ENCODE results near the gene PRR33. TPM values are rescaled to one million over a fixed set of nuclear protein-coding genes. Genes with fewer than 3 reads are reported as not detected.

Gene PRR33
- total and polyA plus RNA-seq, 10 of the 15 experiments (the other 5 are each of a cell fraction or from before 2014, with no cell fraction given): 0.02 to 1.0 (median 0.38) TPM; not detected in 6

DNA sequence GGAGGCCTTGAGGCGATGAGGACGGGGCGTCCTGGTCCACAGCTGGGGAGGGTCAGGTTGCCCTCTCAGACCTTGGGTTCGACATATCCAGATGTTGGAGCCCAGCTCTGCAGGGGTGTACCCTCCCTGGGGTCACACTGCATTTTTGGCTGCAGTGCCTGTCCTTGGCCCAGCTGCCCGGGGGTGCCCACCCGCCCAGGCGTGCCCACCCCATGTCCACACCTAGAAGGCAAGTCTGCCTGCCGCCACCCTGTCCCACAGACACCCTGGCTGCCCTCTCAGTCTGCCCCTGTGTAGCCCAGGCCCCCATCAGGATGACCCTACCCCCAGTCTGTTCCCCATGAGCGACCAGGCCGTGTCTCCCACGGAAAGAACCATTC, 35.8 kb downstream of the PRR33 start (continued):
- TF ChIP-seq, protein P1, sequence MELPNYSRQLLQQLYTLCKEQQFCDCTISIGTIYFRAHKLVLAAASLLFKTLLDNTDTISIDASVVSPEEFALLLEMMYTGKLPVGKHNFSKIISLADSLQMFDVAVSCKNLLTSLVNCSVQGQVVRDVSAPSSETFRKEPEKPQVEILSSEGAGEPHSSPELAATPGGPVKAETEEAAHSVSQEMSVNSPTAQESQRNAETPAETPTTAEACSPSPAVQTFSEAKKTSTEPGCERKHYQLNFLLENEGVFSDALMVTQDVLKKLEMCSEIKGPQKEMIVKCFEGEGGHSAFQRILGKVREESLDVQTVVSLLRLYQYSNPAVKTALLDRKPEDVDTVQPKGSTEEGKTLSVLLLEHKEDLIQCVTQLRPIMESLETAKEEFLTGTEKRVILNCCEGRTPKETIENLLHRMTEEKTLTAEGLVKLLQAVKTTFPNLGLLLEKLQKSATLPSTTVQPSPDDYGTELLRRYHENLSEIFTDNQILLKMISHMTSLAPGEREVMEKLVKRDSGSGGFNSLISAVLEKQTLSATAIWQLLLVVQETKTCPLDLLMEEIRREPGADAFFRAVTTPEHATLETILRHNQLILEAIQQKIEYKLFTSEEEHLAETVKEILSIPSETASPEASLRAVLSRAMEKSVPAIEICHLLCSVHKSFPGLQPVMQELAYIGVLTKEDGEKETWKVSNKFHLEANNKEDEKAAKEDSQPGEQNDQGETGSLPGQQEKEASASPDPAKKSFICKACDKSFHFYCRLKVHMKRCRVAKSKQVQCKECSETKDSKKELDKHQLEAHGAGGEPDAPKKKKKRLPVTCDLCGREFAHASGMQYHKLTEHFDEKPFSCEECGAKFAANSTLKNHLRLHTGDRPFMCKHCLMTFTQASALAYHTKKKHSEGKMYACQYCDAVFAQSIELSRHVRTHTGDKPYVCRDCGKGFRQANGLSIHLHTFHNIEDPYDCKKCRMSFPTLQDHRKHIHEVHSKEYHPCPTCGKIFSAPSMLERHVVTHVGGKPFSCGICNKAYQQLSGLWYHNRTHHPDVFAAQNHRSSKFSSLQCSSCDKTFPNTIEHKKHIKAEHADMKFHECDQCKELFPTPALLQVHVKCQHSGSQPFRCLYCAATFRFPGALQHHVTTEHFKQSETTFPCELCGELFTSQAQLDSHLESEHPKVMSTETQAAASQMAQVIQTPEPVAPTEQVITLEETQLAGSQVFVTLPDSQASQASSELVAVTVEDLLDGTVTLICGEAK (IDR thresholded peaks at IDR 0.05; ENCODE audit: borderline replicate concordance): no peak

DNA sequence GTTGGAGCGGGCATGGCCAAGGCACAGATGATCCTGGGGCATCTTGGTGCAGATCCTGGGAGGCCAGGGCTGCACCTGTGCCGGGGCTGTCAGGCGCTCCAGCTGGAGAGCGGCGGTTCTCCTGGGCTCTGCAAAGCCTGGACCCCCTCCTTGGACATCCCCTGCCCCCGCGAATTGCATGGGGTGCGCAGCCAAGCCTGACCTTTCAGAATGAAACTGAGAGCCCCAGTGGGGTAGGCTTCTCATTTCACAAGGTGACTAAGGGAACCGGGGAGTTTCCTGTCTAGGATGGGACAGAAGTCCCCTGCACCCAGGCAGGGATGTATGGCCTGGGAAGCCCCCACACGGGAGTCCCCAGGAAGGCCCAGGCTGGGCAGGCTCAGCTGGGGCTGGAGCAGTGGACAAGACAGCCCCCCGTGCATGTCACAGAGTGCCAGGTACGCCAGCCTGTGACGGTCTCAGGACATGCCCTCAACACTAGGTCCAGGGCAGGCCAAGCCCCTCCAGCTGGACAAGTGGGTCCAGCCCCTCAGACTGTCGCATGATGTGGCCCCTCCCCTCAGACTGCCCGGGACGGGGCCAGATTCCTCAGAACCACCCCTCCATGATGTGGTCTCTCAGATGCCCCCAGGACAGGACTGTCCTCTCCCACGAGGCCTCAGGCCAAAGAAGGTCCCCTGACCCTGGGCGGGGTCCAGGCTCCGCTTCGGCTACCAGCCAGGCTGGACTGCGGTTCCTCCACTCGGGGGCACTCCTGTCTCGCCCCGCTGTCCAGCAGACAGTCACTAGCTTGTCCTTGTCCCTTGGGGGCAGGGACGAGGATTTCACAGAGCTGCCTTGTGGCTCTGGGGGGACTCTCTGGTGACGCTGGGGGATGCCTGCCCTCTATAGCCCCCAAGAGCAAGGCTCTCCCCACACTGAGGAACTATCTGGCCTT, 36.5 kb downstream of the PRR33 start:
- Histone ChIP-seq H3K27ac (ENCODE audit: control insufficient read depth, insufficient read depth) (peak overlapping the region; percentile 99), H4K20me1 (ENCODE audit: control insufficient read depth, insufficient read depth) (peaks cover 17% of the 10 kb centered on the region; the same call in 1 of the 2 replicates), H3K79me2 (ENCODE audit: control insufficient read depth, insufficient read depth, low read length) (peaks cover 79% of the 10 kb centered on the region), H3K4me3 (peak overlapping the region; percentile 96), H3K4me2 (ENCODE audit: control insufficient read depth, insufficient read depth) (peak overlapping the region; percentile 100), H3K27me3 (replicated peaks in 1 of 2; ENCODE audit: control insufficient read depth in 2 of 2, insufficient read depth in 2 of 2, low read length in 1 of 2) (no peaks in the 10 kb centered on the region), H3K9me3 (replicated peaks; ENCODE audit: control insufficient read depth, insufficient read depth, low read length) (no peaks in the 10 kb centered on the region), H3K36me3 (ENCODE audit: control insufficient read depth in 2 of 2, insufficient read depth in 2 of 2, low read length in 1 of 2) (peaks cover 1 to 3% of the 10 kb centered on the region in 2 experiments; a peak in 3 of 4 replicates), H3K9ac (ENCODE audit: control insufficient read depth, insufficient read depth, low read length) (peak overlapping the region; percentile 92), H2AFZ (ENCODE audit: control insufficient read depth, low read depth, low read length) (no peak overlapping the region), H3K4me1 (ENCODE audit: control insufficient read depth, insufficient read depth, low read length) (peaks cover 49% of the 10 kb centered on the region)
- FAIRE-seq (peak; percentile 89), DNase-seq (ENCODE audit: low read depth, low spot score) (peak; percentile 55), ATAC-seq (peak; percentile 57)
- ChIA-PET SMC1A (ENCODE audit: uncharacterized antibody, unreplicated experiment) (interaction anchor here (1.4 to 1.7 kb wide), 3 partner anchors 14 to 161 kb away, joined by 3 to 6 read pairs (median 3); no protein-coding TSS in a partner anchor), POLR2A (interaction anchor here (0.9 kb wide), 1 partner anchor 39 kb away, joined by 4 read pairs; no protein-coding TSS in a partner anchor), CTCF (interaction anchor here (1.1 to 5.5 kb wide), 6 partner anchors 8 to 181 kb away, joined by 3 to 23 read pairs (median 4); no protein-coding TSS in a partner anchor), RAD21 (ENCODE audit: unreplicated experiment) (interaction anchor here (0.7 to 1.2 kb wide), 4 partner anchors 8 to 145 kb away, joined by 3 read pairs; no protein-coding TSS in a partner anchor)
- WGBS (ENCODE audit: insufficient coverage, insufficient replicate concordance, low lambda C conversion rate, missing lambda C conversion rate): 5% methylated on average over 26 of the region's 26 CpGs
- in situ Hi-C loops (cut with MboI): loop anchor here (5.0 to 10.0 kb wide), 2 partner anchors 527 to 1010 kb away; partner anchors contain the start of genes POLR2L and TSPAN4
- intact Hi-C loops (cut with micrococcal nuclease; ENCODE audit: unreplicated experiment): loop anchor here (5.0 kb wide), 2 partner anchors 527 to 547 kb away; partner anchors contain the start of gene TSSC4
- no TSS peak for BruUV-seq (replicated peaks)
- TF ChIP-seq, protein P2, sequence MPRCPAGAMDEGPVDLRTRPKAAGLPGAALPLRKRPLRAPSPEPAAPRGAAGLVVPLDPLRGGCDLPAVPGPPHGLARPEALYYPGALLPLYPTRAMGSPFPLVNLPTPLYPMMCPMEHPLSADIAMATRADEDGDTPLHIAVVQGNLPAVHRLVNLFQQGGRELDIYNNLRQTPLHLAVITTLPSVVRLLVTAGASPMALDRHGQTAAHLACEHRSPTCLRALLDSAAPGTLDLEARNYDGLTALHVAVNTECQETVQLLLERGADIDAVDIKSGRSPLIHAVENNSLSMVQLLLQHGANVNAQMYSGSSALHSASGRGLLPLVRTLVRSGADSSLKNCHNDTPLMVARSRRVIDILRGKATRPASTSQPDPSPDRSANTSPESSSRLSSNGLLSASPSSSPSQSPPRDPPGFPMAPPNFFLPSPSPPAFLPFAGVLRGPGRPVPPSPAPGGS (IDR thresholded peaks at IDR 0.05; ENCODE audit: borderline replicate concordance, insufficient read depth, low read depth, low read length, poor library complexity, severe bottlenecking): peak; percentile 89
- TF ChIP-seq SMC3 (IDR thresholded peaks at IDR 0.05; ENCODE audit: borderline replicate concordance, low read length): 0 out of 2 replicates have a peak, but pooled peaks have one; percentile 20
- TF ChIP-seq, protein P3, sequence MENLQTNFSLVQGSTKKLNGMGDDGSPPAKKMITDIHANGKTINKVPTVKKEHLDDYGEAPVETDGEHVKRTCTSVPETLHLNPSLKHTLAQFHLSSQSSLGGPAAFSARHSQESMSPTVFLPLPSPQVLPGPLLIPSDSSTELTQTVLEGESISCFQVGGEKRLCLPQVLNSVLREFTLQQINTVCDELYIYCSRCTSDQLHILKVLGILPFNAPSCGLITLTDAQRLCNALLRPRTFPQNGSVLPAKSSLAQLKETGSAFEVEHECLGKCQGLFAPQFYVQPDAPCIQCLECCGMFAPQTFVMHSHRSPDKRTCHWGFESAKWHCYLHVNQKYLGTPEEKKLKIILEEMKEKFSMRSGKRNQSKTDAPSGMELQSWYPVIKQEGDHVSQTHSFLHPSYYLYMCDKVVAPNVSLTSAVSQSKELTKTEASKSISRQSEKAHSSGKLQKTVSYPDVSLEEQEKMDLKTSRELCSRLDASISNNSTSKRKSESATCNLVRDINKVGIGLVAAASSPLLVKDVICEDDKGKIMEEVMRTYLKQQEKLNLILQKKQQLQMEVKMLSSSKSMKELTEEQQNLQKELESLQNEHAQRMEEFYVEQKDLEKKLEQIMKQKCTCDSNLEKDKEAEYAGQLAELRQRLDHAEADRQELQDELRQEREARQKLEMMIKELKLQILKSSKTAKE (IDR thresholded peaks at IDR 0.05; ENCODE audit: low read depth, poor library complexity, severe bottlenecking): peak; percentile 96
- TF ChIP-seq IKZF2 (IDR thresholded peaks at IDR 0.05): peak; percentile 96 to 97
- TF ChIP-seq, protein P4, sequence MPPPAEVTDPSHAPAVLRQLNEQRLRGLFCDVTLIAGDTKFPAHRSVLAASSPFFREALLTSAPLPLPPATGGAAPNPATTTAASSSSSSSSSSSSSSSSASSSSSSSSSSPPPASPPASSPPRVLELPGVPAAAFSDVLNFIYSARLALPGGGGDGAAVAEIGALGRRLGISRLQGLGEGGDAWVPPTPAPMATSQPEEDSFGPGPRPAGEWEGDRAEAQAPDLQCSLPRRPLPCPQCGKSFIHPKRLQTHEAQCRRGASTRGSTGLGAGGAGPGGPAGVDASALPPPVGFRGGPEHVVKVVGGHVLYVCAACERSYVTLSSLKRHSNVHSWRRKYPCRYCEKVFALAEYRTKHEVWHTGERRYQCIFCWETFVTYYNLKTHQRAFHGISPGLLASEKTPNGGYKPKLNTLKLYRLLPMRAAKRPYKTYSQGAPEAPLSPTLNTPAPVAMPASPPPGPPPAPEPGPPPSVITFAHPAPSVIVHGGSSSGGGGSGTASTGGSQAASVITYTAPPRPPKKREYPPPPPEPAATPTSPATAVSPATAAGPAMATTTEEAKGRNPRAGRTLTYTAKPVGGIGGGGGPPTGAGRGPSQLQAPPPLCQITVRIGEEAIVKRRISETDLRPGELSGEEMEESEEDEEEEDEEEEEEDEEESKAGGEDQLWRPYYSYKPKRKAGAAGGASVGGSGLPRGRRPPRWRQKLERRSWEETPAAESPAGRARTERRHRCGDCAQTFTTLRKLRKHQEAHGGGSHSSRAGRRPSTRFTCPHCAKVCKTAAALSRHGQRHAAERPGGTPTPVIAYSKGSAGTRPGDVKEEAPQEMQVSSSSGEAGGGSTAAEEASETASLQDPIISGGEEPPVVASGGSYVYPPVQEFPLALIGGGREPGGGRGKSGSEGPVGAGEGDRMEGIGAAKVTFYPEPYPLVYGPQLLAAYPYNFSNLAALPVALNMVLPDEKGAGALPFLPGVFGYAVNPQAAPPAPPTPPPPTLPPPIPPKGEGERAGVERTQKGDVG (CRISPR knock-in tag; IDR thresholded peaks at IDR 0.05): no peak
